ENCODE measurements around the gene ACTR3. TPM values are rescaled to one million over a fixed set of nuclear protein-coding genes. Genes with fewer than 3 reads are reported as not detected.

The ACTR3 gene
- total and polyA plus RNA-seq, 2 donors (not counting 1 experiment from before 2014, with no cell fraction given), result 64.3 to 249 TPM

- peaks cover 95% of the 10 kb centered on the region for H4K20me1 ChIP-seq (ENCODE audit: control insufficient read depth, insufficient read depth, low read length, poor library complexity, severe bottlenecking)
- WGBS (ENCODE audit: insufficient coverage), result no CpG with 5 or more reads among the region's 2 CpGs
- Mint-ChIP-seq H3K4me3 (peak overlapping the region; percentile 78), H3K9me3 (ENCODE audit: insufficient read depth) (no peaks in the 10 kb centered on the region), H3K4me1 (peaks cover 93% of the 10 kb centered on the region), H3K27me3 (no peaks in the 10 kb centered on the region), H3K27ac (no peak overlapping the region)
- TF ChIP-seq EZH2 (IDR thresholded peaks at IDR 0.05; ENCODE audit: borderline replicate concordance, insufficient read depth, low read depth, low read length, poor library complexity, severe bottlenecking) (no peak), CTCF (IDR thresholded peaks at IDR 0.05) (no peak)
- ChIA-PET CTCF (interaction anchor here (1.6 to 2.6 kb wide), 2 partner anchors 10 to 140 kb away, joined by 4 to 10 read pairs; partner anchors contain the start of gene SLC35F5), POLR2A (no interaction called here)
- peaks cover 100% of the 10 kb centered on the region for H3K79me2 ChIP-seq (ENCODE audit: control insufficient read depth, insufficient read depth, low read length)
- no peak overlapping the region for H2AFZ ChIP-seq (ENCODE audit: insufficient read depth, low read depth, low read length, poor library complexity, severe bottlenecking)
- intact Hi-C loops (cut with micrococcal nuclease), result loop anchor here (1.0 kb wide), 1 partner anchor 9 kb away; no protein-coding TSS in a partner anchor
- peak overlapping the region; percentile 51 for H3K4me2 ChIP-seq (replicated peaks; ENCODE audit: low read depth, low read length, poor library complexity, severe bottlenecking)
- H3K36me3 ChIP-seq (replicated peaks in 1 of 2; ENCODE audit: control extremely low read depth in 1 of 2, control insufficient read depth in 1 of 2, extremely low read depth in 1 of 2, insufficient read depth in 2 of 2, low read length in 1 of 2), result peaks cover 4 to 21% of the 10 kb centered on the region in 2 experiments
- peak overlapping the region in 1 of 5 experiments; percentile 4 for H3K4me3 ChIP-seq (ENCODE audit: control extremely low read depth in 1 of 5, extremely low read depth in 1 of 5, insufficient read depth in 1 of 5, low read depth in 2 of 5, low read length in 4 of 5)
- H3K27ac ChIP-seq (ENCODE audit: low read length in 2 of 2), result peak overlapping the region in 1 of 2 donors; percentile 69
- no peaks in the 10 kb centered on the region for H3K9me3 ChIP-seq (ENCODE audit: control extremely low read depth in 1 of 3, control insufficient read depth in 2 of 3, insufficient read depth in 1 of 3, low read length in 2 of 3)
- ATAC-seq (ENCODE audit: low read depth) (no peak), DNase-seq (no peak)
- peaks cover 72 to 98% of the 10 kb centered on the region in 2 donors for H3K4me1 ChIP-seq (ENCODE audit: control insufficient read depth in 2 of 2, insufficient read depth in 2 of 2, low read length in 2 of 2)
- H3K27me3 ChIP-seq (replicated peaks in 1 of 4; ENCODE audit: control extremely low read depth in 1 of 4, control insufficient read depth in 3 of 4, insufficient read depth in 4 of 4, low read length in 3 of 4), result no peaks in the 10 kb centered on the region
- no peak overlapping the region for H3K9ac ChIP-seq (ENCODE audit: low read length)
Observed at GRCh38 chr2:113896791-113897190, 6.9 kb downstream of the ACTR3 start.

- Histone ChIP-seq H3K27me3 (replicated peaks in 1 of 4; ENCODE audit: control extremely low read depth in 1 of 4, control insufficient read depth in 3 of 4, insufficient read depth in 4 of 4, low read length in 3 of 4) (no peaks in the 10 kb centered on the region), H3K4me2 (replicated peaks; ENCODE audit: low read depth, low read length, poor library complexity, severe bottlenecking) (peak overlapping the region; percentile 51), H3K4me1 (ENCODE audit: control insufficient read depth in 2 of 2, insufficient read depth in 2 of 2, low read length in 2 of 2) (peaks cover 73 to 98% of the 10 kb centered on the region in 2 donors), H3K9me3 (ENCODE audit: control extremely low read depth in 1 of 3, control insufficient read depth in 2 of 3, insufficient read depth in 1 of 3, low read length in 2 of 3) (no peaks in the 10 kb centered on the region), H4K20me1 (ENCODE audit: control insufficient read depth, insufficient read depth, low read length, poor library complexity, severe bottlenecking) (peaks cover 98% of the 10 kb centered on the region), H2AFZ (ENCODE audit: insufficient read depth, low read depth, low read length, poor library complexity, severe bottlenecking) (no peak overlapping the region), H3K79me2 (ENCODE audit: control insufficient read depth, insufficient read depth, low read length) (peaks cover 100% of the 10 kb centered on the region), H3K36me3 (replicated peaks in 1 of 2; ENCODE audit: control extremely low read depth in 1 of 2, control insufficient read depth in 1 of 2, extremely low read depth in 1 of 2, insufficient read depth in 2 of 2, low read length in 1 of 2) (peaks cover 4 to 12% of the 10 kb centered on the region in 2 experiments), H3K4me3 (ENCODE audit: control extremely low read depth in 1 of 5, extremely low read depth in 1 of 5, insufficient read depth in 1 of 5, low read depth in 2 of 5, low read length in 4 of 5) (peak overlapping the region in 1 of 5 experiments; percentile 5), H3K9ac (ENCODE audit: low read length) (peak overlapping the region; percentile 30), H3K27ac (ENCODE audit: low read length in 2 of 2) (peak overlapping the region in 1 of 2 donors; percentile 69)
- ATAC-seq (ENCODE audit: low read depth) (no peak), DNase-seq (no peak)
- peaks cover 93% of the 10 kb centered on the region for H3K4me1 Mint-ChIP-seq
- ChIA-PET POLR2A (no interaction called here), CTCF (no interaction called here)
- H3K27me3 Mint-ChIP-seq, result no peaks in the 10 kb centered on the region
- no peaks in the 10 kb centered on the region for H3K9me3 Mint-ChIP-seq (ENCODE audit: insufficient read depth)
- intact Hi-C loops (cut with micrococcal nuclease), result no loop called here
- TF ChIP-seq EZH2 (IDR thresholded peaks at IDR 0.05; ENCODE audit: borderline replicate concordance, insufficient read depth, low read depth, low read length, poor library complexity, severe bottlenecking), result no peak
- no peak for TF ChIP-seq CTCF (IDR thresholded peaks at IDR 0.05)
- H3K4me3 Mint-ChIP-seq, result peak overlapping the region; percentile 63
- peak overlapping the region; percentile 47 for H3K27ac Mint-ChIP-seq
Observed at GRCh38 chr2:113898081-113898480, 8.2 kb downstream of the ACTR3 start.
